Calu3 (cell line): ENCODE measurements around the gene RSPH1. TPM values are rescaled to one million over a fixed set of nuclear protein-coding genes. Genes with fewer than 3 reads are reported as not detected.

Experiments used
- BruUV-seq: library from RNA; stranded (reverse); fragments of 400-500 nt; replicated peaks from 2 replicates; lab custom pipeline; 2021; lab: Mats Ljungman, UMichigan
- CTCF ChIA-PET: fragments of 300-600 bp; sonication (Branson Sonifier 250); formaldehyde crosslinking; loops from one replicate; lab custom pipeline; 2022; ENCODE audit warnings: antibody characterized with exemption; lab: Charles Lee
- DNase-seq: peaks from one replicate; pipeline ENCODE4 v3.0.0; 2022
- H3K27ac Mint-ChIP-seq: one replicate; pipeline ENCODE4 v1.8.0; 2022; ENCODE audit warnings: mixed read lengths; ENCODE audit not compliant: unreplicated experiment
- H3K27me3 Mint-ChIP-seq: one replicate; pipeline ENCODE4 v1.8.0; 2022; ENCODE audit warnings: mixed read lengths; ENCODE audit not compliant: unreplicated experiment
- H3K36me3 Mint-ChIP-seq: one replicate; pipeline ENCODE4 v1.8.0; 2022; ENCODE audit warnings: mild to moderate bottlenecking, moderate library complexity, mixed read lengths; ENCODE audit not compliant: insufficient read depth, unreplicated experiment
- H3K4me1 Mint-ChIP-seq: one replicate; pipeline ENCODE4 v1.8.0; 2022; ENCODE audit warnings: mild to moderate bottlenecking, low read depth, mixed read lengths; ENCODE audit not compliant: unreplicated experiment
- H3K4me3 Mint-ChIP-seq: one replicate; pipeline ENCODE4 v1.8.0; 2022; ENCODE audit warnings: mild to moderate bottlenecking, low read depth, moderate library complexity, mixed read lengths; ENCODE audit not compliant: unreplicated experiment
- H3K9me3 Mint-ChIP-seq: one replicate; pipeline ENCODE4 v1.8.0; 2022; ENCODE audit warnings: low read depth, mixed read lengths; ENCODE audit not compliant: unreplicated experiment
- CTCF ChIP-seq: fragments of 200-600 bp; IDR thresholded peaks from one replicate; pipeline ENCODE4 v1.8.0; 2022; ENCODE audit warnings: antibody characterized with exemption; ENCODE audit not compliant: unreplicated experiment
- intact Hi-C: fragments of 100-400 bp; cut with micrococcal nuclease; formaldehyde crosslinking; loops from one replicate; pipeline ENCODE4 v1.10.0; 2022; ENCODE audit not compliant: unreplicated experiment
- total RNA-seq: library from RNA; stranded (reverse); gene quantifications from 2 replicates; pipeline ENCODE4 v1.2.3, GENCODE V29; 2022

RSPH1 gene
- total RNA-seq, 1 experiment from 2014 or later = 2.2 TPM

GRCh38 chr21:42543106-42543847, 47.3 kb upstream of the RSPH1 start:
- no peaks in the 10 kb centered on the region for H3K4me1 Mint-ChIP-seq
- intact Hi-C loops = no loop called here
- H3K9me3 Mint-ChIP-seq = no peaks in the 10 kb centered on the region
- peaks cover 22% of the 10 kb centered on the region for H3K36me3 Mint-ChIP-seq
- H3K27ac Mint-ChIP-seq = no peak overlapping the region
- no peaks in the 10 kb centered on the region for H3K27me3 Mint-ChIP-seq
- TF ChIP-seq CTCF = no peak
- CTCF ChIA-PET = no interaction called here
- no peak overlapping the region for H3K4me3 Mint-ChIP-seq
- no peak for DNase-seq
- no TSS peak for BruUV-seq

- intact Hi-C loops = no loop called here
- no peak for DNase-seq
- Mint-ChIP-seq H3K36me3 (peaks cover 16% of the 10 kb centered on the region), H3K9me3 (no peaks in the 10 kb centered on the region), H3K4me1 (no peaks in the 10 kb centered on the region), H3K27me3 (no peaks in the 10 kb centered on the region), H3K27ac (no peak overlapping the region), H3K4me3 (no peak overlapping the region)
- CTCF ChIA-PET = no interaction called here
- no TSS peak for BruUV-seq
- TF ChIP-seq CTCF = no peak
These were observed 46.6 kb upstream of the RSPH1 start for GRCh38 chr21:42542596-42542995.

GRCh38 chr21:42542196-42542595, 46.2 kb upstream of the RSPH1 start:
- no peak for DNase-seq
- Mint-ChIP-seq H3K27me3 (no peaks in the 10 kb centered on the region), H3K27ac (no peak overlapping the region), H3K4me3 (no peak overlapping the region), H3K36me3 (peaks cover 16% of the 10 kb centered on the region), H3K9me3 (no peaks in the 10 kb centered on the region), H3K4me1 (no peaks in the 10 kb centered on the region)
- no TSS peak for BruUV-seq
- intact Hi-C loops = no loop called here
- CTCF ChIA-PET = no interaction called here
- TF ChIP-seq CTCF = no peak

GRCh38 chr21:42541618-42542017, 45.6 kb upstream of the RSPH1 start:
- Mint-ChIP-seq H3K4me1 (no peaks in the 10 kb centered on the region), H3K27ac (no peak overlapping the region), H3K27me3 (no peaks in the 10 kb centered on the region), H3K4me3 (no peak overlapping the region), H3K9me3 (no peaks in the 10 kb centered on the region), H3K36me3 (peaks cover 16% of the 10 kb centered on the region)
- CTCF ChIA-PET = no interaction called here
- no TSS peak for BruUV-seq
- intact Hi-C loops = no loop called here
- TF ChIP-seq CTCF = no peak
- DNase-seq = no peak
